Activated naive CD4-positive, alpha-beta T cell treated with anti-CD3 and anti-CD28 coated beads, Interleukin-2, amount 50 U/mL, for 16 hours (primary cell): ENCODE data around the gene PRRC2C.

Experiments
- DNase-seq: peaks from one replicate; pipeline ENCODE4 v3.0.0-alpha.2; 2020

Gene PRRC2C

GRCh38 chr1:171641076-171641864 lies 155.9 kb downstream of the PRRC2C start:
- DNase-seq = no peak

GRCh38 chr1:171642197-171642596 lies 156.9 kb downstream of the PRRC2C start:
- DNase-seq = no peak
